Measurements from ENCODE around the gene MIA3. TPM values are rescaled to one million over a fixed set of nuclear protein-coding genes. Genes with fewer than 3 reads are reported as not detected.
A peak's percentile ranks its signal among the peaks of the same experiment; 100 is the strongest.

The MIA3 gene
- total and polyA plus RNA-seq, 9 of the 15 experiments (the other 6 are each of a cell fraction or from before 2014, with no cell fraction given), result 21.6 to 89.4 (median 40.8) TPM

DNA sequence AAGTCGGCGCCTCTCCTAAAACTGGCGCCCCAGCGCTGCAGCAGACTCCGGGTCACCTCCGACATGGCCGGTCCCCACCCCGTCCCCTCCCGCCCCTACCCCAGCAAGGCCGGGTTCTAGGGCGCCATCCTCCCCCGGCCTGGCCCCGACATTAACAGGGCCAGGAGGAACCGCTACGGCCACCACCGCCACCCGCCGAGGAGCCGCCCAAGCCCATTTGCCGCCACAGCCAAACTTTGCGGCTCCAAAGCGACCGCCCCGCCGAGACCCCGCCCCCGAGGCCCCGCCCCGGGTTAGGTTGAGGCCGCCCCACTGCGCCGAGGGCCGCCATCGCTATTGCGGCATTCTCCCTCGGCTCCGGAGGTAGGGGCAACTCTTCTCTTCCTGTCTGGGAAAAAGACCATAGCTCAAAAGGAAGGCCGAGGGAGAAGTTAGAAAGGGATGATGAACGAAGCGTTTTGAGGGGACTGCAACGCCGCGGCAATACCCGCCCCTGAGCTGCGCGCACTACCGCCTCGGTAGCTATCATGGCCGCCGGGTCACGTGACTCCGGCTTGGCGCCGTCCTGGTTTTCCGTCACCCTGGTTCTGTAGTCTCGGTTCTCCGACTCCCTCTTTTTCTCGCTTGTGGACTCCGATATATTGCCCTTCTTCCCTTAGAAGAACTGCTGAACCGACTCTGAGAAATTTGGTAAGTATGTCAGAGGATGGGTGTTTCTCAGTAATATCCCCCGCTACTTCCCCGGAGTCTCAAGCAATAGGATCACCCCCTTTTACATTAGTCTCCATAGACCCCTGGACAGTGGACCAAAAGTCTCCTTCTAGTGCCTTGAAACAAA, 94.6 kb downstream of the MIA3 start, which contains the start of the genes AIDA and BROX (continued):
- TF ChIP-seq, protein P1, sequence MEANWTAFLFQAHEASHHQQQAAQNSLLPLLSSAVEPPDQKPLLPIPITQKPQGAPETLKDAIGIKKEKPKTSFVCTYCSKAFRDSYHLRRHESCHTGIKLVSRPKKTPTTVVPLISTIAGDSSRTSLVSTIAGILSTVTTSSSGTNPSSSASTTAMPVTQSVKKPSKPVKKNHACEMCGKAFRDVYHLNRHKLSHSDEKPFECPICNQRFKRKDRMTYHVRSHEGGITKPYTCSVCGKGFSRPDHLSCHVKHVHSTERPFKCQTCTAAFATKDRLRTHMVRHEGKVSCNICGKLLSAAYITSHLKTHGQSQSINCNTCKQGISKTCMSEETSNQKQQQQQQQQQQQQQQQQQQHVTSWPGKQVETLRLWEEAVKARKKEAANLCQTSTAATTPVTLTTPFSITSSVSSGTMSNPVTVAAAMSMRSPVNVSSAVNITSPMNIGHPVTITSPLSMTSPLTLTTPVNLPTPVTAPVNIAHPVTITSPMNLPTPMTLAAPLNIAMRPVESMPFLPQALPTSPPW (CRISPR knock-in tag; IDR thresholded peaks at IDR 0.05), result peak; percentile 48; the same call in 1 of the 2 replicates
- TF ChIP-seq DDX20 (tag; IDR thresholded peaks at IDR 0.05; ENCODE audit: low read depth) (no peak), NKRF (IDR thresholded peaks at IDR 0.05; ENCODE audit: borderline replicate concordance) (peak; percentile 66; the same call in 1 of the 2 replicates), ZNF354B (CRISPR knock-in tag; IDR thresholded peaks at IDR 0.05) (no peak), GABPB2 (CRISPR knock-in tag; conservative IDR thresholded peaks at IDR 0.05) (no peak), SMARCE1 (IDR thresholded peaks at IDR 0.05) (no peak), ZNF212 (CRISPR knock-in tag; IDR thresholded peaks at IDR 0.05) (0 out of 2 replicates have a peak, but pooled peaks have one; percentile 18), ZSCAN32 (CRISPR knock-in tag; IDR thresholded peaks at IDR 0.05) (no peak), HNRNPLL (IDR thresholded peaks at IDR 0.05; ENCODE audit: low read depth, low read length, poor library complexity, severe bottlenecking) (no peak), FOXK1 (CRISPR knock-in tag; IDR thresholded peaks at IDR 0.05; ENCODE audit: borderline replicate concordance) (no peak), SLC30A9 (CRISPR knock-in tag; IDR thresholded peaks at IDR 0.05) (no peak), RNF219 (CRISPR knock-in tag; IDR thresholded peaks at IDR 0.05) (no peak), CHD1 (IDR thresholded peaks at IDR 0.05; ENCODE audit: low read length) (no peak), NFIX (CRISPR knock-in tag; IDR thresholded peaks at IDR 0.05; ENCODE audit: low read depth) (no peak; the same call in 1 of the 2 replicates), HMG20A (CRISPR knock-in tag; conservative IDR thresholded peaks at IDR 0.05) (no peak), DACH1 (IDR thresholded peaks at IDR 0.05; ENCODE audit: partially characterized antibody) (no peak), ZNF175 (CRISPR knock-in tag; IDR thresholded peaks at IDR 0.05; ENCODE audit: low read depth) (peak; percentile 92), DMBX1 (CRISPR knock-in tag; IDR thresholded peaks at IDR 0.05; ENCODE audit: borderline replicate concordance) (peak; percentile 92), GABPA (tag; conservative IDR thresholded peaks at IDR 0.05; ENCODE audit: low read depth) (no peak)
- TF ChIP-seq, protein P2, sequence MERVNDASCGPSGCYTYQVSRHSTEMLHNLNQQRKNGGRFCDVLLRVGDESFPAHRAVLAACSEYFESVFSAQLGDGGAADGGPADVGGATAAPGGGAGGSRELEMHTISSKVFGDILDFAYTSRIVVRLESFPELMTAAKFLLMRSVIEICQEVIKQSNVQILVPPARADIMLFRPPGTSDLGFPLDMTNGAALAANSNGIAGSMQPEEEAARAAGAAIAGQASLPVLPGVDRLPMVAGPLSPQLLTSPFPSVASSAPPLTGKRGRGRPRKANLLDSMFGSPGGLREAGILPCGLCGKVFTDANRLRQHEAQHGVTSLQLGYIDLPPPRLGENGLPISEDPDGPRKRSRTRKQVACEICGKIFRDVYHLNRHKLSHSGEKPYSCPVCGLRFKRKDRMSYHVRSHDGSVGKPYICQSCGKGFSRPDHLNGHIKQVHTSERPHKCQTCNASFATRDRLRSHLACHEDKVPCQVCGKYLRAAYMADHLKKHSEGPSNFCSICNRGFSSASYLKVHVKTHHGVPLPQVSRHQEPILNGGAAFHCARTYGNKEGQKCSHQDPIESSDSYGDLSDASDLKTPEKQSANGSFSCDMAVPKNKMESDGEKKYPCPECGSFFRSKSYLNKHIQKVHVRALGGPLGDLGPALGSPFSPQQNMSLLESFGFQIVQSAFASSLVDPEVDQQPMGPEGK (CRISPR knock-in tag; IDR thresholded peaks at IDR 0.05; ENCODE audit: borderline replicate concordance), result no peak; the same call in 1 of the 2 replicates
